Prostate gland (tissue), 2 donors: ENCODE data around the gene GPR15LG.

Source experiments
- CTCF ChIP-seq, 4 experiments: fragments of 200-600 bp in 2 of 4; fragments of 450-650 bp in 2 of 4; sonication (generic) in 2 of 4; IDR thresholded peaks; 1 replicate in 3 of 4; 2 replicates in 1 of 4; pipeline ENCODE4 v1.5.1; 2016 to 2019; ENCODE audit warnings: antibody characterized with exemption in 4 of 4, mild to moderate bottlenecking in 2 of 4, moderate library complexity in 2 of 4
- POLR2A ChIP-seq: fragments of 450-650 bp; IDR thresholded peaks from one replicate; pipeline ENCODE4 v1.6.1; 2016; ENCODE audit warnings: antibody characterized with exemption, mild to moderate bottlenecking
- POLR2AphosphoS5 ChIP-seq: sonication (generic); formaldehyde crosslinking; IDR thresholded peaks from one replicate; pipeline ENCODE4 v1.6.1; 2017; ENCODE audit warnings: antibody characterized with exemption

- no peak for TF ChIP-seq CTCF (IDR thresholded peaks at IDR 0.05)
- TF ChIP-seq POLR2A, result no peak
- TF ChIP-seq POLR2AphosphoS5, result no peak
These were observed 28.1 kb downstream of the GPR15LG start for GRCh38 chr10:84201682-84202081.
